Measurements from ENCODE around the gene INSR.

Gene INSR

GRCh38 chr19:7247155-7247554, 47.1 kb downstream of the INSR start:
- H3K4me3 ChIP-seq (ENCODE audit: low read depth, low read length): no peak overlapping the region
- no peak for TF ChIP-seq CTCF (IDR thresholded peaks at IDR 0.05; ENCODE audit: low read depth, low read length)

DNA sequence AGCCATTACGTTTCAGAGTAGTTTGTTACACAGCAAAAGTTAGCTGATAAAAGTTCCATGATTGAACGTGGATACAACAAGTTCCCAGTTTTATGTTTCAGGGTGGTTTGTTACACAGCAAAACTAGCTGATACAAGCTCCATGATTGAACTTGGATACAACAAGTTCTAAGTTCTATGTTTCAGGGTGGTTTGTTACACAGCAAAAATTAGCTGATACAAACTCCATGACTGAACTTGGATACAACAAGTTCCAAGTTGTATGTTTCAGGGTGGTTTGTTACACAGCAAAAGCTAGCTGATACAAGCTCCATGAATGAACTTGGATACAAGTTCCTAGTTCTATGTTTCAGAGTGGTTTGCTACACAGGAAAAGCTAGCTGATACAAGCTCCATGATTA, 47.6 kb downstream of the INSR start:
- TF ChIP-seq CTCF (IDR thresholded peaks at IDR 0.05; ENCODE audit: low read depth, low read length): no peak
- no peak overlapping the region for H3K4me3 ChIP-seq (ENCODE audit: low read depth, low read length)

GRCh38 chr19:7242601-7243258, 51.5 kb downstream of the INSR start:
- TF ChIP-seq CTCF (IDR thresholded peaks at IDR 0.05; ENCODE audit: low read depth, low read length): no peak
- no peak overlapping the region for H3K4me3 ChIP-seq (ENCODE audit: low read depth, low read length)

GRCh38 chr19:7238051-7238450, 56.2 kb downstream of the INSR start:
- no peak for TF ChIP-seq CTCF (IDR thresholded peaks at IDR 0.05; ENCODE audit: low read depth, low read length)
- no peak overlapping the region for H3K4me3 ChIP-seq (ENCODE audit: low read depth, low read length)

GRCh38 chr19:7236153-7236552, 58.1 kb downstream of the INSR start:
- no peak for TF ChIP-seq CTCF (IDR thresholded peaks at IDR 0.05; ENCODE audit: low read depth, low read length)
- no peak overlapping the region for H3K4me3 ChIP-seq (ENCODE audit: low read depth, low read length)

DNA sequence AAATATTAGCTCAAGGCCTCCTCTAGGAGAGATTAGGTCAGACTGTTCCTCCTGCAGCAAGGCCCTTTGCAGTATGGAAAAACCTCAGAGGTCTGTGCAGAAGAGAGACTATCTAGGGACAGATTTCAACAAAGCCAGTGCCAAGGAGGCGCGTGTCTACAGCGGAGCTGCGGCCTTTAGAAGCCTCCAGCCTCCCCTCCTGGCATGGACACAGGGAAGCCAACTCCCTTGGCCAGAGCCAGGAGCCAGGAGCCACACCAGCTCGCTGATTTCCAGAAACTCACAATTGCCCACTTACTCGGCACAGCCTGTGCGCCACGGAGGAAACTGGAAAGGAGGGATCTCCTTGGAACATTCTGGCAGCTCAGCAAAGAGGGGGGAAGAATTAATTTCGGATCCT, 63.4 kb downstream of the INSR start:
- no peak for TF ChIP-seq CTCF (IDR thresholded peaks at IDR 0.05; ENCODE audit: low read depth, low read length)
- H3K4me3 ChIP-seq (ENCODE audit: low read depth, low read length): no peak overlapping the region

- H3K4me3 ChIP-seq (ENCODE audit: low read depth, low read length): no peak overlapping the region
- TF ChIP-seq CTCF (IDR thresholded peaks at IDR 0.05; ENCODE audit: low read depth, low read length): no peak
Measured at GRCh38 chr19:7229735-7230134, 64.5 kb downstream of the INSR start.
